ENCODE results near the gene NEMP1.
"Not testable (repeated sequence)": the region's sequence is repeated elsewhere in the genome, so short reads cannot be mapped to it uniquely, and the experiment has no call there.

The NEMP1 gene

DNA sequence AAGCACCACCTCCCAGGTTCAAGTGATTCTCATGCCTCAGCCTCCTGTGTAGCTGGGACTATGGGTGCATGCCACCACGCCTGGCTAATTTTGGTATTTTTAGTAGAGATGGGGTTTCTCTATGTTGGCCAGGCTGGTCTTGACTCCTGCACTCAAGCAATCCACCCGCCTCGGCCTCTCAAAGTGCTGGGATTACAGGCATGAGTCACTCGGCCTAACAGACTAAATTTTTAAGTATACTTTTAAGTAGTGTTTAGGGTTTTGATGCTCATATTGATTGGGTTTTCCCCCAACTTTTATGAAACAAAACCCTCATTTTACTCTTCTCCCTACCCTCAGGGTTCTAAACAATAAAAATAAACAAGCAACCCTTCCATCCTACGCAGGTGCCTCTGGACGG is 34.1 kb downstream of the NEMP1 start:
- Histone ChIP-seq H3K9me3 (ENCODE audit: control insufficient read depth, insufficient read depth, low read length) (no peaks in the 10 kb centered on the region), H3K9ac (ENCODE audit: low read depth, low read length) (no peak overlapping the region), H3K4me1 (ENCODE audit: insufficient read depth, low read length) (no peaks in the 10 kb centered on the region), H3K36me3 (ENCODE audit: insufficient read depth, low read length) (no peaks in the 10 kb centered on the region)

DNA sequence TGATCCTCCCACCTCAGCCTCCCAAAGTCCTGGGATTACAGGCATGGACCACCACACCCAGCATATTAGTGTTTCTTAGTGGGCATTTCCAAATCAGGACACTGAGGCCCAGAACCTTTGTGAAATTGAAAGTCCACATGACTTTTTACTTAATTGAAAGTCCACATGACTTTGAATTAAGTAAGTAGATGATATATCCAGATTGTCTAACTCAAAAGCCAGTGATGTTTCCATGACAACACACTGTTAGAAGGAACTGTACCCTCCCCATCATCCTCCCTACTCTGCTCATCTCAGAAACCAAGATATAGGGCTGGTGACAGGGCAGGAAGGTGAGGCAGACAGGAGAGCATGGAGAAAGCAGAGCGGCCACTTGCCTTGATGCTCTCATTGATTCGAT is 35.9 kb downstream of the NEMP1 start:
- H3K9ac ChIP-seq (ENCODE audit: low read depth, low read length): no peak overlapping the region
- no peaks in the 10 kb centered on the region for H3K9me3 ChIP-seq (ENCODE audit: control insufficient read depth, insufficient read depth, low read length)
- H3K4me1 ChIP-seq (ENCODE audit: insufficient read depth, low read length): no peaks in the 10 kb centered on the region
- no peaks in the 10 kb centered on the region for H3K36me3 ChIP-seq (ENCODE audit: insufficient read depth, low read length)

DNA sequence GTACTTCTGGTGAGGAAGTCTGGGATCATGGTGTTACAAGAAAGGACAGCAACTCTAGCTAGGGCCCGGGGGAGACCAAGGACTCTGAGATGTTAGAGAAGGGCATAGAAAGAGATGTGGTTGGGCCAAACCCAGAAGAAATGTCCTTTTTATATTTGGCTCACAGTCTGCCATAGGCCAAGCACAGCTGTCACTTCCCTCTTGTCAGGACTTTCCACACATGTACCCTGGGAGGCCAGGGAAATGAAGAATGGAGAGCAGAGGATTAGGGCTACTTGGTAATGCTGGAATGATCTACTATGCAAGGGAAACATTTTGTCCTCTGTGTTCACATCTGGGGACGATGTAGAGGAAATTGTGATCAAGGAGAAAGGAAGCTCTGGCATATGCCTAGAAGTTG is 37.8 kb downstream of the NEMP1 start:
- no peak overlapping the region for H3K9ac ChIP-seq (ENCODE audit: low read depth, low read length)
- no peaks in the 10 kb centered on the region for H3K9me3 ChIP-seq (ENCODE audit: control insufficient read depth, insufficient read depth, low read length)
- no peaks in the 10 kb centered on the region for H3K36me3 ChIP-seq (ENCODE audit: insufficient read depth, low read length)
- no peaks in the 10 kb centered on the region for H3K4me1 ChIP-seq (ENCODE audit: insufficient read depth, low read length)

DNA sequence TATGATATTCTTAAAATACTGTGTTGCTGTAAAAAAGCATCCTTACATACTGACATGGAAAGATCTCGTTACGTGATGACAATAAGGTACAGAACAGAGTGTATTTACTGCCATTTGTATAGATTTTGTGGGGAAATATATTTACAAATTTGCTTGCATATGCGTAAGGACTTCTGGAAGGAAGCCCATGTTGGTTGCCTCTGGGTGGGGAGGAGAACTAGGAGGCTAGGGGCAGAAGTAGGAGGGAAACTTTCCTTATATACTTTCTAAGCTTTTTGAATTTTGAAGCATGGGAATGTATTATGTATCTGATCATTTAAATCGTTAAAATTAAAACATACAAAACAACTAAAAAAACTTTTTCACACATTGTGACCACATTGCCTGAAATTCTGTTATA is 38.4 kb downstream of the NEMP1 start:
- H3K9me3 ChIP-seq (ENCODE audit: control insufficient read depth, insufficient read depth, low read length): no peaks in the 10 kb centered on the region
- H3K4me1 ChIP-seq (ENCODE audit: insufficient read depth, low read length): no peaks in the 10 kb centered on the region
- H3K9ac ChIP-seq (ENCODE audit: low read depth, low read length): no peak overlapping the region
- H3K36me3 ChIP-seq (ENCODE audit: insufficient read depth, low read length): no peaks in the 10 kb centered on the region

DNA sequence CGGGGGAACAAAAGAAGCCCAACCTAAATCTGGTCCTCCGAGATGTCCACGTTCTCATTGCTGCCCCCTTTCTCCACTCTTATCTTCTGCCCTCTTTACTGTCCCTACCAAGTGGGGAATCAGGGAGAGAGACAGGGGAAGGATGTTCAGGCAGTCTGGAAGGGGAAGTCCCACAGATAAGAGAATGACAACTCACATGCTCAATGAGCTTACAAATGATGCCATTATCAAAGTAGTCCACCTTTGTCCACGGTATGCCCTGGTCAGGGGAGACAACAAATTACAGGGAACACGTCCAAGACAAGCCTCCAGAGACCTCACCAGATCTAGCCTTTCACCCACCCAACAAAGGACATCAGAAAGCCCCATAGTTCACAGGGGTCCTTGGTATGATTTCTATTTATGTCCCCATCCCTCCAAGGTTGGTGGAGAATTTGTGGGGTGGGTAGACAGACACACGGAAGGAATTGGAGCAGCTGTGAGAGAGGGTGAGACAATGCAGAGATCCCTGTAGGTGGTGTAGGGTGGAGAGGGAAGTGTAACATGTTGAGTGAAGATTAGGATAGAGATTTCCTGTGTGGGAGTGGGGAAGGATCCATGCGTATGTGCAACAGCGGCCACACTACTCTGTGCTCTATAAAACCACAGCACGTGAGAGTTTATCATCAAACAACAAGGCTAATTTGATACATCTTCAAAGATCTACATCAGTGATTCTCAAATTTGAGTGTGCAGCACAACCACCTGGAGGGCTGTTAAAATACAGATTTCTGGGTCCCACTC is 39.4 kb downstream of the NEMP1 start:
- H3K9ac ChIP-seq (ENCODE audit: low read depth, low read length): no peak overlapping the region
- no peaks in the 10 kb centered on the region for H3K9me3 ChIP-seq (ENCODE audit: control insufficient read depth, insufficient read depth, low read length)
- no peaks in the 10 kb centered on the region for H3K4me1 ChIP-seq (ENCODE audit: insufficient read depth, low read length)
- no peaks in the 10 kb centered on the region for H3K36me3 ChIP-seq (ENCODE audit: insufficient read depth, low read length)

DNA sequence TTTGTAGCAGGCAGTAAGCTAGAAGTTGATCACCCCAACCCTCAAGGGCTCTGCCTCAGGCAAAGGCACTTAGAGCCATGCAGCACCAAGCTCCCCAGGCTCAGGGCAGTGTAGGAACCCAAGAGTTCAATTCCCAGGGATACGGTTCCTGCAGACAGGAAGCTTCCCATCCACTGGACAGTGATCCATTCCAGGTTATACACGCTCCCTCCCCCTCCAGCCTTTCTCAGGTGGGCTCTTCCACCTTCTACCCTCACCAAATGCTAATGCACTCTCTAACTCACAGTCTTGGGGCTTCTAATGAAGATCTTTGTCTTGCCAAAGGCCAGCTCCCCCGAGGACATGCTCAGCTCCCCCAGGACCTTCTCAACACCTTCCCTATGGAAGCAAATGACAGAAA is 41.3 kb downstream of the NEMP1 start:
- no peak overlapping the region for H3K9ac ChIP-seq (ENCODE audit: low read depth, low read length)
- no peaks in the 10 kb centered on the region for H3K36me3 ChIP-seq (ENCODE audit: insufficient read depth, low read length)
- no peaks in the 10 kb centered on the region for H3K9me3 ChIP-seq (ENCODE audit: control insufficient read depth, insufficient read depth, low read length)
- no peaks in the 10 kb centered on the region for H3K4me1 ChIP-seq (ENCODE audit: insufficient read depth, low read length)

DNA sequence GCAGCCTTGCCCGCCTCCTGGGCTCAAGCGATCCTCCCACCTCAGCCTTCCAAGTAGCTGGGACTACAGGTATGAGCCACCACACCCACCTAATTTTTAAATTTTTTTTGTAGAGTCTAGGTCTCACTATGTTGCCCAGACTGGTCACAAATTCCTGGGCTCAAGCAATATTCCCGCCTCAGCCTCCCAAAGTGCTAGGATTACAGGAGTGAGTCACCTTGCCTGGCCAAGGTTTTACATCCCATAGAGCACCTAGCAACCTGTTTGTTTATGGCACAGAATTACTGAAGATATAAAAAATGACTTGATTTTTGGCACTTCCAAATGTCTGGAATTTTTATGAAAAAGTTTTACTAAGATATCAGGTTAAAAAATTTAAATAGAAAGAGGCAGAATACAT is 45.2 kb downstream of the NEMP1 start:
- Histone ChIP-seq H3K4me1 (ENCODE audit: insufficient read depth, low read length) (peaks cover 12% of the 10 kb centered on the region), H3K9ac (ENCODE audit: low read depth, low read length) (no peak overlapping the region), H3K36me3 (ENCODE audit: insufficient read depth, low read length) (no peaks in the 10 kb centered on the region), H3K9me3 (ENCODE audit: control insufficient read depth, insufficient read depth, low read length) (no peaks in the 10 kb centered on the region)

DNA sequence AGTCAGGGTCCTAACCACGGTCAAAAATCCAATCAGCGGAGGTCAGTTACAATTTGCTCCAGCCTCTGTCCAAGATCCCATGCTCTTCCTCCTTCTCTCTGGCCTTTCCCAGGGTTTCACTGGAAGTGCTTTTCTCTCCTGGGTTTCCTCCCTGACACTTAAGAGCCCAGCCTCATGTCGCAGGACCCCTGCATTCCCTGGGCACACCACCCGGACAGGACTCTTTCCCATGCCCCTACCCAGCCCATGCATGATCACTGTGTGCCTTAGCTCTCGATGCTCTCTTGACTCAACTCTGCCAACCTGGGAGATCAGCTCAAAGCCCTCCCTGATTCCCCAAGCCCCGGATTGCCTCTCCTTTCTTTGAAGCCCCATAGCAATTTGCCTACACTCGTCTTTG is 46.8 kb downstream of the NEMP1 start:
- Histone ChIP-seq H3K4me1 (ENCODE audit: insufficient read depth, low read length) (peaks cover 16% of the 10 kb centered on the region), H3K36me3 (ENCODE audit: insufficient read depth, low read length) (no peaks in the 10 kb centered on the region), H3K9ac (ENCODE audit: low read depth, low read length) (no peak overlapping the region), H3K9me3 (ENCODE audit: control insufficient read depth, insufficient read depth, low read length) (no peaks in the 10 kb centered on the region)

DNA sequence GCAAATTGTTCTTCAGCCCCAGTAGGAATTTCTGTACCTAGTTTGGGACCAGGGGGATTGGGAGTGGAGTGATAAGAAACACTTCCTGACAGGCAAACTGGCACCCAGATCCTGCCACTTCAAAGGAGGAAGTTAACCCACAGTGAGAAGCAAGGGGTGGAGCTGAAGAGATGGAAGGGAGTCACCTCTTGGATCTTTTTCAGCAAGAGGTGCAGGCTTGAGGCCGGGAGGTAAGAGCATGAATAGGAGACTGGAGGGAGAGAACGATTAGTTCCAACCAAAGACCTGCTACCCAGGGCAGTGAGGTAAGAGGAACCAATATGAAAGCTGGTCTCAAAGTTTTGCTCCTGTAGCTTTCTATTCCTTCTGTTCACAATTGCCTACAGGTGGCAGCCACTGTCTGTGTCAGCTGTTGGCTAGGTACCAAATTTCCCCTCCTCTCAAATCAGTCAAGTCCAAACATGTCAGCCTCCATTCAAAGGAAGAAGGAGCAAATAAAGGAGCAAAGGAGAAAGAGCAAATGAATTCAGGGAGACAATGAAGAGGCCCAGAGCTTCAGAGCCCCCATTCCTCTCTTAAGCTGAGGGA is 47.4 kb downstream of the NEMP1 start:
- peaks cover 17% of the 10 kb centered on the region for H3K4me1 ChIP-seq (ENCODE audit: insufficient read depth, low read length)
- no peak overlapping the region for H3K9ac ChIP-seq (ENCODE audit: low read depth, low read length)
- no peaks in the 10 kb centered on the region for H3K9me3 ChIP-seq (ENCODE audit: control insufficient read depth, insufficient read depth, low read length)
- H3K36me3 ChIP-seq (ENCODE audit: insufficient read depth, low read length): no peaks in the 10 kb centered on the region

DNA sequence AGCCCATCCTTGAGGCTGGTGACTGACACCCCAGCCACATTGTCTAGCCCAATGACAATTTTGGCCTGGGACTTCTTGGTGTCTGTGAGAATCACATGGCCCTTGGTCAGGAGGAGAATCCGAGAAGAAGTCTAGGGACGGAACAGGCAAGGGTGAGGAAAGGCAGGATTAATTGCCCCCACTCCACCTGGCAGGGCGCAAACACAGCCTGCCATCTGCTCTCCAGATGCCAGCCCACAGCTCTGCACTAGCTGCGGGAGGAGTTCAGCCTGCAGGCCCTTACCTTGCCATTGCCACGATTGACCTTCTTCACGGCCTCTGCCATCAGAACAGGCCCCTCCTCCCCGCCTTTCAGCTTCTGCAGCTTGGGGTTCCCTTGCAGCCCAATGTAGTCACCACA is 49.1 kb downstream of the NEMP1 start:
- no peaks in the 10 kb centered on the region for H3K36me3 ChIP-seq (ENCODE audit: insufficient read depth, low read length)
- no peak overlapping the region for H3K9ac ChIP-seq (ENCODE audit: low read depth, low read length)
- H3K9me3 ChIP-seq (ENCODE audit: control insufficient read depth, insufficient read depth, low read length): no peaks in the 10 kb centered on the region
- H3K4me1 ChIP-seq (ENCODE audit: insufficient read depth, low read length): peaks cover 17% of the 10 kb centered on the region

DNA sequence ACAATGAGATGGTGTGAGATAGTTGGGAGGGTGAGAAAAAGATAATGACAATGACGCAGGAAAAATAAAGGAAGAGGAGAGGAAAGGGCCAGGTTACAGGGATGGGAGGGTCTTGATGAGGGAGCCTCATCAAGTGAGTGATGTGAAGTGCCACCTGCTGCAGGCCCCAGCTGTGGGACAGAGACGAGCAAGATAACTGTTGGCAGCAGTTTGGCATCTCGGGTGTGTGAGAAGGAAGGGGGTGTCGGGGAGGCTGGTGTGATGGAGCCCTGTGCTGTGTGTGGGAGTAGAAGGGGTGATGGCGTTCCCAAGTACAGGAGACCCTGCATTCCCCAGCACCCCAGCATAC is 50.8 kb downstream of the NEMP1 start:
- H3K9me3 ChIP-seq (ENCODE audit: control insufficient read depth, insufficient read depth, low read length): no peaks in the 10 kb centered on the region
- no peak overlapping the region for H3K9ac ChIP-seq (ENCODE audit: low read depth, low read length)
- H3K36me3 ChIP-seq (ENCODE audit: insufficient read depth, low read length): no peaks in the 10 kb centered on the region
- peaks cover 17% of the 10 kb centered on the region for H3K4me1 ChIP-seq (ENCODE audit: insufficient read depth, low read length)

DNA sequence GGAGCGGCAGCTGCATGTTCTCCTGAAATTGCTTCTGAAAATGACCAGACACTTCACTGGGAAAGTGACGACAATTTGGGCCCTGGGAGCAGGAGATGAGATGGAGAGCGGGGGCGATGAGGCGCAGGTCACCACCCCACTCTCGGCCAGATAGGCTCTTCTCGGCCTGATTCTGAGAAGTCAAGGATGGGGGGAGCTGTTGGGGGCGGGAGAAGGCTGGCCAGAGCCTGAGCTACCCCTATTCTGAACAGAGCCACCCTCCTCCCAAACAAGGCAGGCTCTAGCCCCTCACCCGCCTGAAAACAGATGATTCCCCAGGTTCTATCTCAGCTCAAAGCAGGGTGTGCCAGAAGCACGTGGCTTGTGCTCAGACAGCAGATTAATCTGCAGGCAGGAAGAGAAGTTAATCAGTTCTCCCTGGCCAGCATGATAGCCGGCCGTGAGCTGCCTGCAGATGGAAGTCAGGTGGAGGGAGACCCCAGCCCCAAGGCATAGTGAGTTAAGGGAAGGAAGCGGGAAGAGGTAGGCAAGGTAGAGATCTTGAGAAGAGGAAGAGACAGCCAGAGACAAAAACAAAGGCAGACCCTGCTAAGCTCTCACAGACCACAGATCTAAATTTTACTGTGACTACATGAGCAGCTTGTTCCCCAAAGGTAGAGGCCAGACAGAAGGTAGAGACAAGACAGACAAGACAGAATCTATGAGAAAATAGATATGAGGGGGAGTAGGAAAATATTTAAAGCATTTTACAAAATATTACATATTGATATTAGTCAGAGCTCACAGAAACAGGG is 51.4 kb downstream of the NEMP1 start:
- H3K36me3 ChIP-seq (ENCODE audit: insufficient read depth, low read length): no peaks in the 10 kb centered on the region
- H3K4me1 ChIP-seq (ENCODE audit: insufficient read depth, low read length): peaks cover 17% of the 10 kb centered on the region
- no peak overlapping the region for H3K9ac ChIP-seq (ENCODE audit: low read depth, low read length)
- H3K9me3 ChIP-seq (ENCODE audit: control insufficient read depth, insufficient read depth, low read length): no peaks in the 10 kb centered on the region

DNA sequence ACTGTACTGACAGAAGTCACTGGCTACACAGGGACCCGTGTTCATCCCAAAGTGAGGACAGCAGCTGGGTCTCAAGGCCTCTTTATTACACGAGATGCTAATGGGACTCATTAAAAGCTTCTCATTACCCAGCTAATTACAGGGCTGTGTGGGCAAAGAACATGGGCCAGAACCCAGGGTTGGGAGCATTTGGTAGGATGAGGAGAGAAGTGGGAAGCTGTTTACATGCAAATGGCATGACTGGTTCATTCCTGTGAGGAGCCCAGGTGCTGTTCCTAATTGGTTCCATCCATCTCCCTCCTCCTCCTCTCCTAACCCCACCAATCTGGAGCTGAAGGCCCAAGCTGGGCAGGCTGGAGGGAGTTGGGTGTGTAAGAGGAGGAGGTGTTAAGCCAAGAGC is 53.4 kb downstream of the NEMP1 start:
- Histone ChIP-seq H3K36me3 (ENCODE audit: insufficient read depth, low read length) (no peaks in the 10 kb centered on the region), H3K4me1 (ENCODE audit: insufficient read depth, low read length) (peaks cover 5% of the 10 kb centered on the region; the same call in 1 of the 2 replicates), H3K9me3 (ENCODE audit: control insufficient read depth, insufficient read depth, low read length) (no peaks in the 10 kb centered on the region), H3K9ac (ENCODE audit: low read depth, low read length) (no peak overlapping the region)

DNA sequence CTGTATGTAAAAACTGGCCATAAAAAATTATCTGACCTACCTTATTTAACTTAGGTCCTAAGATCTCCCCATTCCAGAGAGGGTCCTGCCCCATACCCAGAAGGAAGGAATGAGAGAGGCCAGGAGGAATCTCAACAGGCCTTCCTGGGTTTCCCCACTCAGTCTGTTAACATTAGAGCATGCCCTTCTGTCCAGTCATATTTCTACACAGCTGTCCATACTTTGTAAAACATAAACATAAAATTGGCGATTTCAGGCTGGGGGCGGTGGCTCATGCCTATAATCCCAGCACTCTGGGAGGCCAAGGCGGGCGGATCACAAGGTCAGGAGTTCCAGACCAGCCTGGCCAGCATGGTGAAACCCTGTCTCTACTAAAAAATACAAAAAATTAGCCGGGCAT is 56.3 kb downstream of the NEMP1 start:
- H3K36me3 ChIP-seq (ENCODE audit: insufficient read depth, low read length); H3K4me1 ChIP-seq (ENCODE audit: insufficient read depth, low read length); H3K9ac ChIP-seq (ENCODE audit: low read depth, low read length); H3K9me3 ChIP-seq (ENCODE audit: control insufficient read depth, insufficient read depth, low read length): not testable (repeated sequence)

Measured in ES-I3 (cell line).